Gastrocnemius medialis (tissue), 4 donors: ENCODE measurements around the gene ABI3BP.

Experiments
- CTCF ChIP-seq, 5 experiments: fragments of 450-650 bp in 3 of 5; fragments of 200-600 bp in 2 of 5; sonication (generic) in 2 of 5; IDR thresholded peaks in 4 of 5; conservative IDR thresholded peaks in 1 of 5; 1 replicate in 4 of 5; 2 replicates in 1 of 5; pipeline ENCODE4 v1.5.1; 2016 to 2019; ENCODE audit warnings: antibody characterized with exemption in 5 of 5, mild to moderate bottlenecking in 3 of 5, moderate library complexity in 3 of 5
- POLR2A ChIP-seq, 2 donors: fragments of 450-650 bp; IDR thresholded peaks; one replicate each; pipeline ENCODE4 v1.6.1; 2017; ENCODE audit warnings: antibody characterized with exemption in 2 of 2, mild to moderate bottlenecking in 2 of 2, moderate library complexity in 2 of 2

- TF ChIP-seq CTCF (IDR thresholded peaks at IDR 0.05 in 4 of 5, conservative IDR thresholded peaks at IDR 0.05 in 1 of 5) (no peak), POLR2A (IDR thresholded peaks at IDR 0.05) (no peak)
These were observed 36.9 kb downstream of the ABI3BP start for GRCh38 chr3:100956276-100956675.
